ENCODE data around the gene ETV6.
A peak's percentile ranks its signal among the peaks of the same experiment; 100 is the strongest.

Gene ETV6

GRCh38 chr12:11798856-11799501, 149.5 kb downstream of the ETV6 start:
- Mint-ChIP-seq H3K9me3 (no peaks in the 10 kb centered on the region), H3K27ac (no peak overlapping the region), H3K36me3 (peaks cover 35% of the 10 kb centered on the region), H3K4me3 (no peak overlapping the region), H3K4me1 (peaks cover 34% of the 10 kb centered on the region), H3K27me3 (no peaks in the 10 kb centered on the region)
- DNase-seq = no peak
- CTCF ChIA-PET = no interaction called here

- Mint-ChIP-seq H3K4me1 (peaks cover 34% of the 10 kb centered on the region), H3K9me3 (no peaks in the 10 kb centered on the region), H3K36me3 (peaks cover 40% of the 10 kb centered on the region), H3K27me3 (no peaks in the 10 kb centered on the region), H3K4me3 (no peak overlapping the region), H3K27ac (no peak overlapping the region)
- CTCF ChIA-PET = no interaction called here
- no peak for DNase-seq
Observed at GRCh38 chr12:11799502-11799873, 150.0 kb downstream of the ETV6 start.

GRCh38 chr12:11801643-11802042, 152.2 kb downstream of the ETV6 start:
- H3K27ac Mint-ChIP-seq = no peak overlapping the region
- H3K4me3 Mint-ChIP-seq = no peak overlapping the region
- H3K9me3 Mint-ChIP-seq = no peaks in the 10 kb centered on the region
- CTCF ChIA-PET = interaction anchor here (1.5 kb wide), 1 partner anchor 8 kb away, joined by 7 read pairs; no protein-coding TSS in a partner anchor
- H3K4me1 Mint-ChIP-seq = peaks cover 34% of the 10 kb centered on the region
- H3K36me3 Mint-ChIP-seq = peaks cover 44% of the 10 kb centered on the region
- H3K27me3 Mint-ChIP-seq = no peaks in the 10 kb centered on the region
- DNase-seq = no peak

- CTCF ChIA-PET = no interaction called here
- H3K36me3 Mint-ChIP-seq = peaks cover 44% of the 10 kb centered on the region
- peaks cover 26% of the 10 kb centered on the region for H3K4me1 Mint-ChIP-seq
- no peak overlapping the region for H3K4me3 Mint-ChIP-seq
- no peaks in the 10 kb centered on the region for H3K9me3 Mint-ChIP-seq
- DNase-seq = no peak
- peak overlapping the region; percentile 24 for H3K27ac Mint-ChIP-seq
- H3K27me3 Mint-ChIP-seq = no peaks in the 10 kb centered on the region
Observed at GRCh38 chr12:11804130-11804529, 154.7 kb downstream of the ETV6 start.

- CTCF ChIA-PET = no interaction called here
- Mint-ChIP-seq H3K9me3 (no peaks in the 10 kb centered on the region), H3K4me1 (peaks cover 23% of the 10 kb centered on the region), H3K4me3 (no peak overlapping the region), H3K36me3 (peaks cover 45% of the 10 kb centered on the region), H3K27ac (no peak overlapping the region), H3K27me3 (no peaks in the 10 kb centered on the region)
- DNase-seq = no peak
Observed at GRCh38 chr12:11805043-11805442, 155.6 kb downstream of the ETV6 start.

GRCh38 chr12:11805680-11806079, 156.2 kb downstream of the ETV6 start:
- CTCF ChIA-PET = interaction anchor here (0.6 kb wide), 1 partner anchor 15 kb away, joined by 3 read pairs; no protein-coding TSS in a partner anchor
- H3K27me3 Mint-ChIP-seq = no peaks in the 10 kb centered on the region
- H3K4me1 Mint-ChIP-seq = peaks cover 21% of the 10 kb centered on the region
- H3K27ac Mint-ChIP-seq = no peak overlapping the region
- DNase-seq = no peak
- H3K9me3 Mint-ChIP-seq = no peaks in the 10 kb centered on the region
- no peak overlapping the region for H3K4me3 Mint-ChIP-seq
- H3K36me3 Mint-ChIP-seq = peaks cover 43% of the 10 kb centered on the region

- Mint-ChIP-seq H3K9me3 (no peaks in the 10 kb centered on the region), H3K27me3 (no peaks in the 10 kb centered on the region), H3K4me3 (no peak overlapping the region), H3K27ac (no peak overlapping the region), H3K36me3 (peaks cover 44% of the 10 kb centered on the region), H3K4me1 (peaks cover 23% of the 10 kb centered on the region)
- CTCF ChIA-PET = no interaction called here
- no peak for DNase-seq
Observed at GRCh38 chr12:11807458-11807857, 158.0 kb downstream of the ETV6 start.

- peaks cover 37% of the 10 kb centered on the region for H3K4me1 Mint-ChIP-seq
- no peak overlapping the region for H3K27ac Mint-ChIP-seq
- H3K9me3 Mint-ChIP-seq = no peaks in the 10 kb centered on the region
- CTCF ChIA-PET = interaction anchor here (0.7 to 1.8 kb wide), 2 partner anchors 8 to 43 kb away, joined by 3 to 7 read pairs; no protein-coding TSS in a partner anchor
- DNase-seq = no peak
- H3K4me3 Mint-ChIP-seq = no peak overlapping the region
- no peaks in the 10 kb centered on the region for H3K27me3 Mint-ChIP-seq
- H3K36me3 Mint-ChIP-seq = peaks cover 38% of the 10 kb centered on the region
Observed at GRCh38 chr12:11808931-11809330, 159.5 kb downstream of the ETV6 start.

- Mint-ChIP-seq H3K27me3 (no peaks in the 10 kb centered on the region), H3K4me1 (peaks cover 44% of the 10 kb centered on the region), H3K4me3 (no peak overlapping the region), H3K9me3 (no peaks in the 10 kb centered on the region), H3K36me3 (peaks cover 29% of the 10 kb centered on the region), H3K27ac (no peak overlapping the region)
- no peak for DNase-seq
- CTCF ChIA-PET = interaction anchor here (1.0 to 1.8 kb wide), 2 partner anchors 9 to 45 kb away, joined by 3 to 7 read pairs; no protein-coding TSS in a partner anchor
Observed at GRCh38 chr12:11810206-11810545, 160.7 kb downstream of the ETV6 start.

GRCh38 chr12:11811008-11811407, 161.5 kb downstream of the ETV6 start:
- CTCF ChIA-PET = no interaction called here
- Mint-ChIP-seq H3K36me3 (peaks cover 24% of the 10 kb centered on the region), H3K9me3 (no peaks in the 10 kb centered on the region), H3K4me3 (no peak overlapping the region), H3K4me1 (peaks cover 44% of the 10 kb centered on the region), H3K27me3 (no peaks in the 10 kb centered on the region), H3K27ac (no peak overlapping the region)
- no peak for DNase-seq

GRCh38 chr12:11812241-11812585, 162.7 kb downstream of the ETV6 start:
- no peak for DNase-seq
- H3K9me3 Mint-ChIP-seq = no peaks in the 10 kb centered on the region
- peaks cover 17% of the 10 kb centered on the region for H3K36me3 Mint-ChIP-seq
- H3K4me3 Mint-ChIP-seq = no peak overlapping the region
- H3K4me1 Mint-ChIP-seq = peaks cover 39% of the 10 kb centered on the region
- H3K27me3 Mint-ChIP-seq = no peaks in the 10 kb centered on the region
- H3K27ac Mint-ChIP-seq = peak overlapping the region; percentile 34
- CTCF ChIA-PET = interaction anchor here (1.0 to 1.5 kb wide), 4 partner anchors 19 to 221 kb away, joined by 3 to 8 read pairs (median 4); no protein-coding TSS in a partner anchor

GRCh38 chr12:11812586-11813437, 163.3 kb downstream of the ETV6 start:
- Mint-ChIP-seq H3K4me3 (no peak overlapping the region), H3K27me3 (no peaks in the 10 kb centered on the region), H3K4me1 (peaks cover 33% of the 10 kb centered on the region), H3K36me3 (peaks cover 15% of the 10 kb centered on the region), H3K27ac (peak overlapping the region; percentile 50), H3K9me3 (no peaks in the 10 kb centered on the region)
- peak; percentile 34 for DNase-seq
- CTCF ChIA-PET = interaction anchor here (0.7 to 1.5 kb wide), 6 partner anchors 19 to 220 kb away, joined by 3 to 8 read pairs (median 4); no protein-coding TSS in a partner anchor

GRCh38 chr12:11813438-11813813, 164.0 kb downstream of the ETV6 start:
- H3K4me3 Mint-ChIP-seq = peak overlapping the region; percentile 21
- peak overlapping the region; percentile 50 for H3K27ac Mint-ChIP-seq

GRCh38 chr12:11814374-11814773, 164.9 kb downstream of the ETV6 start:
- Mint-ChIP-seq H3K4me3 (no peak overlapping the region), H3K9me3 (no peaks in the 10 kb centered on the region), H3K4me1 (peaks cover 32% of the 10 kb centered on the region), H3K36me3 (peaks cover 7% of the 10 kb centered on the region), H3K27ac (no peak overlapping the region), H3K27me3 (no peaks in the 10 kb centered on the region)
- DNase-seq = no peak
- CTCF ChIA-PET = interaction anchor here (0.6 to 1.3 kb wide), 4 partner anchors 21 to 234 kb away, joined by 3 to 6 read pairs (median 3); no protein-coding TSS in a partner anchor

More at GRCh38 chr12:11813438-11813813, 164.0 kb downstream of the ETV6 start:
- Mint-ChIP-seq H3K27me3 (no peaks in the 10 kb centered on the region), H3K4me1 (peaks cover 32% of the 10 kb centered on the region), H3K9me3 (no peaks in the 10 kb centered on the region), H3K36me3 (peaks cover 12% of the 10 kb centered on the region)
- CTCF ChIA-PET = interaction anchor here (1.3 to 1.5 kb wide), 3 partner anchors 20 to 220 kb away, joined by 3 to 8 read pairs (median 4); no protein-coding TSS in a partner anchor
- DNase-seq = no peak
